OCI-LY1 (cell line): ENCODE data around the gene CFHR3.
"Not testable (repeated sequence)": the region's sequence is repeated elsewhere in the genome, so short reads cannot be mapped to it uniquely, and the experiment has no call there.

ENCODE experiments used
- CTCF ChIP-seq: fragments of 200-600 bp; sonication (generic), shearing (Covaris generic); IDR thresholded peaks from 2 replicates; pipeline ENCODE4 v1.5.1; 2017; ENCODE audit warnings: mild to moderate bottlenecking, antibody characterized with exemption, low read length, moderate library complexity, mixed read lengths
- EZH2 ChIP-seq: fragments of 200-600 bp; sonication (generic), shearing (Covaris generic); IDR thresholded peaks from 2 replicates; pipeline ENCODE4 v1.8.0; 2017; ENCODE audit warnings: borderline replicate concordance, mixed run types, mild to moderate bottlenecking, antibody characterized with exemption, low read length, moderate library complexity, mixed read lengths

DNA sequence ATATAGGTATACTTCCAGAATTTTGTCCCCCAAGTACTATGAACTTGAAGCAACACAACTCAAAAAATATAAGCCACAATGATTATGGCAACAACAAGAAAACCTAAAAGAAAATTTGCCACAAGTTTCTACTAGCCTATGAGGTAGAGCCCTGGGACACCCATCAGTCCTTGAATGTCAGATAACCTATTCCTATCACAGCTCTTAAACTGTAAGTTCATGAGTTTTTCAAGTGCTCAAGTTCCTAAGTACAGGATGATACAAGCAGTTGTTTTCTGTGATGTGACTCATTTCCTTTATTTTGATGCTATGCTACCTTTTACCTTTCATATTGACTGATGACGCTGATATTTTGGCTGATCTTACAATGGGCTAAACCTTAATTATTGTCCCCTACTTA lies 16.6 kb downstream of the CFHR3 start:
- TF ChIP-seq CTCF, EZH2: not testable (repeated sequence)
